ENCODE measurements around the gene METTL26. TPM values are rescaled to one million over a fixed set of nuclear protein-coding genes. Genes with fewer than 3 reads are reported as not detected.

Gene METTL26
- total and polyA plus RNA-seq, 10 of the 15 experiments (the other 5 are each of a cell fraction or from before 2014, with no cell fraction given), result 5.4 to 163 (median 79.3) TPM

DNA sequence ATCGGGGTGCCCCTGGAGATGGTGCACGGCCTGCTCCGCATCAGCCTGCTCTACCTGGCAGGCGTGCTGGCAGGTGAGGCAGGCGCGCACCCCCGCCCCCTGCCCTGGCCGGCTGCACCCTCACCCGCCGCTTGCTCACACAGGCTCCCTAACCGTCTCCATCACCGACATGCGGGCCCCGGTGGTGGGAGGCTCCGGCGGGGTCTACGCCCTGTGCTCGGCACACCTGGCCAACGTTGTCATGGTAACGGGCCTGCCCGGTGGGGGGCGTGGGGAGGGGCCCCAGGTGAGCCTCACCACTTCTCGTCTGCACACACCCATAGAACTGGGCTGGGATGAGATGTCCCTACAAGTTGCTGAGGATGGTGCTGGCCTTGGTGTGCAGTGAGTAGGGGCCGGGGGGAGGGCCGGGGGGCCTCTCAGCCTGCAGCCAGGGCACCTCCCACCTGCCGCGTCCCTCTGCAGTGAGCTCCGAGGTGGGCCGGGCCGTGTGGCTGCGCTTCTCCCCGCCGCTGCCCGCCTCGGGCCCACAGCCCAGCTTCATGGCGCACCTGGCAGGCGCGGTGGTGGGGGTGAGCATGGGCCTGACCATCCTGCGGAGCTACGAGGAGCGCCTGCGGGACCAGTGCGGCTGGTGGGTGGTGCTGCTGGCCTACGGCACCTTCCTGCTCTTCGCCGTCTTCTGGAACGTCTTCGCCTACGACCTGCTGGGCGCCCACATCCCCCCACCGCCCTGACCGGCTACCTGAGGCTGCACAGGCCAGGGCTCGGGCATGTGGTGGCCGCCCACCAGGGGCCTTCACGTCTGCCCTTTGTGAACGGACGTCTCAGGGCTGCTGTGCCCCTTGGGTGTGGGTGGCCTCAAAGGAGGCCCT, 41.4 kb upstream of the METTL26 start (continued):
- TF ChIP-seq IKZF2 (IDR thresholded peaks at IDR 0.05), result no peak
- no peak for TF ChIP-seq RAD21 (IDR thresholded peaks at IDR 0.05; ENCODE audit: insufficient read depth, low read depth, low read length)
- no peak for TF ChIP-seq WRNIP1 (IDR thresholded peaks at IDR 0.05; ENCODE audit: borderline replicate concordance, low read depth, low read length)
- no peak for TF ChIP-seq NFIC (IDR thresholded peaks at IDR 0.05; ENCODE audit: low read depth, low read length)
- TF ChIP-seq, protein P1, sequence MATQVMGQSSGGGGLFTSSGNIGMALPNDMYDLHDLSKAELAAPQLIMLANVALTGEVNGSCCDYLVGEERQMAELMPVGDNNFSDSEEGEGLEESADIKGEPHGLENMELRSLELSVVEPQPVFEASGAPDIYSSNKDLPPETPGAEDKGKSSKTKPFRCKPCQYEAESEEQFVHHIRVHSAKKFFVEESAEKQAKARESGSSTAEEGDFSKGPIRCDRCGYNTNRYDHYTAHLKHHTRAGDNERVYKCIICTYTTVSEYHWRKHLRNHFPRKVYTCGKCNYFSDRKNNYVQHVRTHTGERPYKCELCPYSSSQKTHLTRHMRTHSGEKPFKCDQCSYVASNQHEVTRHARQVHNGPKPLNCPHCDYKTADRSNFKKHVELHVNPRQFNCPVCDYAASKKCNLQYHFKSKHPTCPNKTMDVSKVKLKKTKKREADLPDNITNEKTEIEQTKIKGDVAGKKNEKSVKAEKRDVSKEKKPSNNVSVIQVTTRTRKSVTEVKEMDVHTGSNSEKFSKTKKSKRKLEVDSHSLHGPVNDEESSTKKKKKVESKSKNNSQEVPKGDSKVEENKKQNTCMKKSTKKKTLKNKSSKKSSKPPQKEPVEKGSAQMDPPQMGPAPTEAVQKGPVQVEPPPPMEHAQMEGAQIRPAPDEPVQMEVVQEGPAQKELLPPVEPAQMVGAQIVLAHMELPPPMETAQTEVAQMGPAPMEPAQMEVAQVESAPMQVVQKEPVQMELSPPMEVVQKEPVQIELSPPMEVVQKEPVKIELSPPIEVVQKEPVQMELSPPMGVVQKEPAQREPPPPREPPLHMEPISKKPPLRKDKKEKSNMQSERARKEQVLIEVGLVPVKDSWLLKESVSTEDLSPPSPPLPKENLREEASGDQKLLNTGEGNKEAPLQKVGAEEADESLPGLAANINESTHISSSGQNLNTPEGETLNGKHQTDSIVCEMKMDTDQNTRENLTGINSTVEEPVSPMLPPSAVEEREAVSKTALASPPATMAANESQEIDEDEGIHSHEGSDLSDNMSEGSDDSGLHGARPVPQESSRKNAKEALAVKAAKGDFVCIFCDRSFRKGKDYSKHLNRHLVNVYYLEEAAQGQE (IDR thresholded peaks at IDR 0.05; ENCODE audit: low read depth, low read length), result no peak
- no peak for TF ChIP-seq BACH1 (IDR thresholded peaks at IDR 0.05; ENCODE audit: borderline replicate concordance)
- no peak for TF ChIP-seq STAT1 (conservative IDR thresholded peaks at IDR 0.05)
- TF ChIP-seq ZNF207 (IDR thresholded peaks at IDR 0.05; ENCODE audit: borderline replicate concordance), result no peak
- TF ChIP-seq, protein P2, sequence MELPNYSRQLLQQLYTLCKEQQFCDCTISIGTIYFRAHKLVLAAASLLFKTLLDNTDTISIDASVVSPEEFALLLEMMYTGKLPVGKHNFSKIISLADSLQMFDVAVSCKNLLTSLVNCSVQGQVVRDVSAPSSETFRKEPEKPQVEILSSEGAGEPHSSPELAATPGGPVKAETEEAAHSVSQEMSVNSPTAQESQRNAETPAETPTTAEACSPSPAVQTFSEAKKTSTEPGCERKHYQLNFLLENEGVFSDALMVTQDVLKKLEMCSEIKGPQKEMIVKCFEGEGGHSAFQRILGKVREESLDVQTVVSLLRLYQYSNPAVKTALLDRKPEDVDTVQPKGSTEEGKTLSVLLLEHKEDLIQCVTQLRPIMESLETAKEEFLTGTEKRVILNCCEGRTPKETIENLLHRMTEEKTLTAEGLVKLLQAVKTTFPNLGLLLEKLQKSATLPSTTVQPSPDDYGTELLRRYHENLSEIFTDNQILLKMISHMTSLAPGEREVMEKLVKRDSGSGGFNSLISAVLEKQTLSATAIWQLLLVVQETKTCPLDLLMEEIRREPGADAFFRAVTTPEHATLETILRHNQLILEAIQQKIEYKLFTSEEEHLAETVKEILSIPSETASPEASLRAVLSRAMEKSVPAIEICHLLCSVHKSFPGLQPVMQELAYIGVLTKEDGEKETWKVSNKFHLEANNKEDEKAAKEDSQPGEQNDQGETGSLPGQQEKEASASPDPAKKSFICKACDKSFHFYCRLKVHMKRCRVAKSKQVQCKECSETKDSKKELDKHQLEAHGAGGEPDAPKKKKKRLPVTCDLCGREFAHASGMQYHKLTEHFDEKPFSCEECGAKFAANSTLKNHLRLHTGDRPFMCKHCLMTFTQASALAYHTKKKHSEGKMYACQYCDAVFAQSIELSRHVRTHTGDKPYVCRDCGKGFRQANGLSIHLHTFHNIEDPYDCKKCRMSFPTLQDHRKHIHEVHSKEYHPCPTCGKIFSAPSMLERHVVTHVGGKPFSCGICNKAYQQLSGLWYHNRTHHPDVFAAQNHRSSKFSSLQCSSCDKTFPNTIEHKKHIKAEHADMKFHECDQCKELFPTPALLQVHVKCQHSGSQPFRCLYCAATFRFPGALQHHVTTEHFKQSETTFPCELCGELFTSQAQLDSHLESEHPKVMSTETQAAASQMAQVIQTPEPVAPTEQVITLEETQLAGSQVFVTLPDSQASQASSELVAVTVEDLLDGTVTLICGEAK (IDR thresholded peaks at IDR 0.05; ENCODE audit: borderline replicate concordance), result no peak
- no peak for TF ChIP-seq PML (IDR thresholded peaks at IDR 0.05; ENCODE audit: low read length)
- no peak for TF ChIP-seq RCOR1 (conservative IDR thresholded peaks at IDR 0.05; ENCODE audit: low read depth, low read length)

All from GM12878 (cell line).